Measurements from ENCODE around the gene ADRM1.

Gene ADRM1

DNA sequence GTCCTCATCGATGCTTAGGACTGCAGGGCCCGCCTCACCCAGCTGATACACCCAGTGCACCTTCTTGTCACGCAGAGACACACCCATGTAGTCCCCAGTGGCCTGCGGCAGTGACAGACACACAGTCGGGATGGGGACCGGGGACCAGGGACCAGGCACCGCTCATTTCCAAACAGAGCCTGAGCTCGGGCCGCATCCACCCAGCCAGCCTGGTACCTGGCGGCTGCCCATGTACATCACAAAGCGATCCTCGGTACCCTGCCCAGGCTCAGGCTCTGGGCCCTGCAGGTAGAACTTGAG lies 11.5 kb downstream of the ADRM1 start:
- TF ChIP-seq SUZ12 (IDR thresholded peaks at IDR 0.05): no peak
- no peak for TF ChIP-seq TARDBP (IDR thresholded peaks at IDR 0.05)
- TF ChIP-seq L3MBTL2 (conservative IDR thresholded peaks at IDR 0.05): no peak
- TF ChIP-seq, protein P1, sequence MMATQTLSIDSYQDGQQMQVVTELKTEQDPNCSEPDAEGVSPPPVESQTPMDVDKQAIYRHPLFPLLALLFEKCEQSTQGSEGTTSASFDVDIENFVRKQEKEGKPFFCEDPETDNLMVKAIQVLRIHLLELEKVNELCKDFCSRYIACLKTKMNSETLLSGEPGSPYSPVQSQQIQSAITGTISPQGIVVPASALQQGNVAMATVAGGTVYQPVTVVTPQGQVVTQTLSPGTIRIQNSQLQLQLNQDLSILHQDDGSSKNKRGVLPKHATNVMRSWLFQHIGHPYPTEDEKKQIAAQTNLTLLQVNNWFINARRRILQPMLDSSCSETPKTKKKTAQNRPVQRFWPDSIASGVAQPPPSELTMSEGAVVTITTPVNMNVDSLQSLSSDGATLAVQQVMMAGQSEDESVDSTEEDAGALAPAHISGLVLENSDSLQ (IDR thresholded peaks at IDR 0.05): no peak
- no peak for TF ChIP-seq FOXK2 (IDR thresholded peaks at IDR 0.05)
- no peak for TF ChIP-seq CTBP1 (IDR thresholded peaks at IDR 0.05; ENCODE audit: borderline replicate concordance)
- no peak for TF ChIP-seq FOXM1 (IDR thresholded peaks at IDR 0.05; ENCODE audit: borderline replicate concordance)
- TF ChIP-seq ZNF384 (IDR thresholded peaks at IDR 0.05): no peak
- no peak for TF ChIP-seq ARNT (IDR thresholded peaks at IDR 0.05)
- no peak for TF ChIP-seq HDGF (IDR thresholded peaks at IDR 0.05; ENCODE audit: borderline replicate concordance)
- TF ChIP-seq BHLHE40 (IDR thresholded peaks at IDR 0.05; ENCODE audit: borderline replicate concordance): no peak
- no peak for TF ChIP-seq LEF1 (IDR thresholded peaks at IDR 0.05; ENCODE audit: borderline replicate concordance)
- no peak for TF ChIP-seq ELF4 (IDR thresholded peaks at IDR 0.05)
- no peak for TF ChIP-seq SP1 (IDR thresholded peaks at IDR 0.05)
- TF ChIP-seq NFRKB (IDR thresholded peaks at IDR 0.05): no peak
- TF ChIP-seq FOXA1 (IDR thresholded peaks at IDR 0.05): no peak
- ChIA-PET CTCF (no interaction called here), POLR2A (no interaction called here)

DNA sequence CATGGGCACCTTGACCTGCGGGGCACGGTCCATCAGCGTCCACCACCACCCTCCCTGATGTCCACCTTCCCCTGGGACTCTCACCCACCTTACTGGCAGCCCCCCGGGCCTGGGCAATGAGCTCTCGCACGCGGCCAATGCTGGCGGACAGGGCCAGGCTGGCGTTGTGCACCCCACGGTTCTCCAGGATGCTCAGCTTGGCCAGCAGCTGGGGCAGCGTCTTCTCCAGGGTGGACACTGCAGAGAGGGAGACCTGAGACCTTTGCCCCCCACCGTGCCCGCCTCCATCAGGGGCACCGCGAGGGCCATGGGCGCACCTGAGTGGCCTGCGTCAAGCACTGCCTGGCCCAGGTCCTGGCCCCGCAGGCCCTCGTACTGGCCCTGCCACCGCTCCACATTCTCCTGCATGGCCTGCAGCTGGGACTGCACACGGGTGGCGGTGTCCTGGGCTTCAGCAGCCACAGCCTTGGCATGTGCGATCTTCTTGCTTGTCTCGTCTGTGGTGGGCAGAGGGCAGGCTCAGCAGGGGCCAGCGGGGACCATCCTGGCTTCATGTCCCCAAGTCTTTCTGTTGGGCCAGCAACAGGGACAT lies 12.0 kb downstream of the ADRM1 start:
- CTCF ChIA-PET: no interaction called here
- TF ChIP-seq TARDBP (IDR thresholded peaks at IDR 0.05) (no peak), ZNF384 (IDR thresholded peaks at IDR 0.05) (no peak), L3MBTL2 (conservative IDR thresholded peaks at IDR 0.05) (no peak), SP1 (IDR thresholded peaks at IDR 0.05) (no peak)
- no peak for DNase-seq (ENCODE audit: extremely low spot score)
- POLR2A ChIA-PET: no interaction called here

More for the DNA sequence above, 11.5 kb downstream of the ADRM1 start:
- DNase-seq (ENCODE audit: extremely low spot score): no peak

DNA sequence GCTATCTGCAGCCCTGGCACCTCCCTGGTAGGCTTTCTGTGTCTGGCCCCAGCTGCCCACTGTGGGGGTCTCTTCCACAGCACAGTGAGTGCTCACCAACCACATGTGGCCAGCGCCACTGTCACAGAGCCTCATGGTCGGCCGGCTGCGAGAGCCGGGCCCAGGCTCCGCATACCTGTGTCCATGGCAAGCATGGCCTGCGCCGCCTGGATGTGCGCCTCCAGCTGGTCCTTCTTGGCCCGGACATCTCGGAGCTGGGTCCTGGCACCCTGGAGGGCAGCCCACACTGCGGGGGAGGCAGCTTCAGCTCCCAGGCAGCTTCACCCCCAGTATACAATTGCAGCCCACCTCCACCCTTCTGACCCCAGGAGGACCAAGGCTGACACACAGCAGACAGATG lies 13.0 kb downstream of the ADRM1 start:
- no peak for TF ChIP-seq FOXA1 (IDR thresholded peaks at IDR 0.05)
- POLR2A ChIA-PET: no interaction called here
- no peak for DNase-seq (ENCODE audit: extremely low spot score)
- CTCF ChIA-PET: no interaction called here

DNA sequence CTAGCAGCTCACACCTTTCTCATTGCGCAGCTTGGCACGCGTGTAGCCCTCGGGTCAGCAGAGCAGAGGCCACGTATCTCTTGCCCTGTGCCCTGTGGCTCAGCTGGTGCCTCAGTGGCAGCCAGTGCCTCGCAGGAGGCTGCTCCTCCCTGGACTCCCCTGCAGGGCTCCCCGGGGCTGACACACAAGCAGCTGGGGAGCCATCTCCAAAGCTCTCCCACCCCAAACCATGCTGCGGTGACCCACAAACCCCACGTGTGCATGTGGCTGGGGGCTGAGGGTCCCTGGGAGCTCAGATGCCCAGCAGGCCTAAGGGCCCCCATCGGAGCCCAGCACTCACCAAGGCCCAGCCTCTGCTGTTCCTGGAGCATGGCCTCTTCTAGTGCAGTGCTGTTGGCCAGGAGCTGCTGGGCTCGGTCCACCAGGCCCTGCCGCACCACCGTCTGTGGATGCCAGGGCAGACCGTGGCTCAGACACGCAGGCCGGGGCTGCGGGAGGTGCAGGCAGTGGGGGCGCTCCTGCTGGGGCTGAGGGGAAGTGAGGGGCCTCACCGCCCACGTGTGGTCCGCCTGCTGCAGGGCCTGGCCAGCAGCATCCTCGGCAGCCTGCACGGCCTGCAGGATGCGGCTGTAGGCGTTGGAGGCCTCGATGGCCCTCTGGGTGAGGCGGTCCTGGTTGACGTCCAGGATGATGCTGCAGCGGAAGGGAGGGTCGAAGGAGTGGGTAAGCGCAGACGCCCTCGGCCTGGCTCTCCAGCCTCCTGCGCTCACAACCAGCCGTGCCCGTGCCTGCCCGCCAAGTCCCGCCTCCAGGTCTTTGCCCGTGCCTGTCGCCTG lies 13.8 kb downstream of the ADRM1 start:
- no peak for DNase-seq (ENCODE audit: extremely low spot score)
- ChIA-PET POLR2A (no interaction called here), CTCF (no interaction called here)
- no peak for TF ChIP-seq SUZ12 (IDR thresholded peaks at IDR 0.05)
- no peak for TF ChIP-seq SP1 (IDR thresholded peaks at IDR 0.05)
- no peak for TF ChIP-seq HDGF (IDR thresholded peaks at IDR 0.05; ENCODE audit: borderline replicate concordance)
- no peak for TF ChIP-seq BHLHE40 (IDR thresholded peaks at IDR 0.05; ENCODE audit: borderline replicate concordance)
- TF ChIP-seq ARNT (IDR thresholded peaks at IDR 0.05): no peak
- TF ChIP-seq FOXM1 (IDR thresholded peaks at IDR 0.05; ENCODE audit: borderline replicate concordance): no peak
- no peak for TF ChIP-seq CTBP1 (IDR thresholded peaks at IDR 0.05; ENCODE audit: borderline replicate concordance)
- no peak for TF ChIP-seq FOXA1 (IDR thresholded peaks at IDR 0.05)
- TF ChIP-seq FOXK2 (IDR thresholded peaks at IDR 0.05): no peak
- no peak for TF ChIP-seq ELF4 (IDR thresholded peaks at IDR 0.05)
- TF ChIP-seq LEF1 (IDR thresholded peaks at IDR 0.05; ENCODE audit: borderline replicate concordance): no peak
- no peak for TF ChIP-seq TARDBP (IDR thresholded peaks at IDR 0.05)
- TF ChIP-seq, protein P1 (IDR thresholded peaks at IDR 0.05): no peak

DNA sequence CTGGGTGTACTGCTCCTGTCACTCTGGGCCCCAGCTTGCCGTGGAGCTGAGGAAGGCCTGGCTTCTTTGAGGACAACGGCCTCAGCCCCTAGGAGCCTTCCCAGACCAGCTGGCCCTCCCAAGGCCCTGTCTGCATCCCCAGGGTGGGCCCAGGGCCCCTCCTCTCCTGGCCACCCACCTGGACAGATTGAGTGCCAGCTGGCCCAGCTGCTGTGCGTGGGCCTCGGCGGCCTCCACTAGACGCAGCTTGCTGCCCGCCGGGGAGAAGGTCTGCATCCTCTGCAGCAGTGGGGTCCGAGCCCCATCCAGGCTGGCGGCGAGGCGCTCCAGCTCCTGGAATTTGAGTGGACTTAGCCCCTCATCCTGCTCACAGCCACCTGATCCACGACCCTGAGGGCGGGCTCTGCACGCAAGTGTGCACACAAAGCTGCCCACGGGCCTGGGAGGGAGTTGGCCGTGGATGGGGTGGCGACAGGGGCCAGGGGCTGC lies 14.4 kb downstream of the ADRM1 start:
- ChIA-PET POLR2A (no interaction called here), CTCF (no interaction called here)
- TF ChIP-seq ZNF384 (IDR thresholded peaks at IDR 0.05) (no peak), TARDBP (IDR thresholded peaks at IDR 0.05) (no peak), FOXA1 (IDR thresholded peaks at IDR 0.05) (no peak), SP1 (IDR thresholded peaks at IDR 0.05) (no peak), L3MBTL2 (conservative IDR thresholded peaks at IDR 0.05) (no peak), HDGF (IDR thresholded peaks at IDR 0.05; ENCODE audit: borderline replicate concordance) (no peak), NFRKB (IDR thresholded peaks at IDR 0.05) (no peak), ELF4 (IDR thresholded peaks at IDR 0.05) (no peak), FOXK2 (IDR thresholded peaks at IDR 0.05) (no peak), FOXM1 (IDR thresholded peaks at IDR 0.05; ENCODE audit: borderline replicate concordance) (no peak), ARNT (IDR thresholded peaks at IDR 0.05) (no peak), BHLHE40 (IDR thresholded peaks at IDR 0.05; ENCODE audit: borderline replicate concordance) (no peak), SUZ12 (IDR thresholded peaks at IDR 0.05) (no peak), LEF1 (IDR thresholded peaks at IDR 0.05; ENCODE audit: borderline replicate concordance) (no peak)
- TF ChIP-seq, protein P1 (IDR thresholded peaks at IDR 0.05): no peak
- no peak for DNase-seq (ENCODE audit: extremely low spot score)

Measured in HEK293T (cell line).